SK-N-SH (cell line): ENCODE data around the gene EFTUD2.

Experiments used
- CTCF ChIP-seq: fragments of 200-600 bp; sonication (generic); IDR thresholded peaks from 2 replicates; pipeline ENCODE4 v1.6.1; 2017; ENCODE audit warnings: antibody characterized with exemption, mild to moderate bottlenecking, moderate library complexity
- EP300 ChIP-seq, 2 experiments: IDR thresholded peaks; 2 replicates each; pipeline versions ENCODE4 v1.4.0 to v1.6.1; 2012; ENCODE audit warnings: borderline replicate concordance in 1 of 2, low read depth in 1 of 2, low read length in 1 of 2
- FOXJ3 ChIP-seq: sonication (generic); formaldehyde crosslinking; IDR thresholded peaks from 2 replicates; pipeline ENCODE4 v1.5.1; 2020; ENCODE audit warnings: mild to moderate bottlenecking, missing genetic modification reagents
- GABPA ChIP-seq: IDR thresholded peaks from 2 replicates; pipeline ENCODE4 v1.4.0; 2012; ENCODE audit warnings: low read depth, mild to moderate bottlenecking
- MAX ChIP-seq: IDR thresholded peaks from 2 replicates; pipeline ENCODE4 v1.4.0; 2012; ENCODE audit warnings: low read depth
- MXI1 ChIP-seq: IDR thresholded peaks from 2 replicates; pipeline ENCODE4 v1.6.1; 2012; ENCODE audit warnings: mild to moderate bottlenecking, low read depth, low read length, improper control_type of control experiment
- NRF1 ChIP-seq: IDR thresholded peaks from 2 replicates; pipeline ENCODE4 v1.6.1; 2012; ENCODE audit warnings: low read depth, mild to moderate bottlenecking, low read length
- POLR2AphosphoS5 ChIP-seq: IDR thresholded peaks from 2 replicates; pipeline ENCODE4 v1.6.1; 2012; ENCODE audit warnings: low read depth, low read length
- RAD21 ChIP-seq: IDR thresholded peaks from 2 replicates; pipeline ENCODE4 v1.6.1; 2012; ENCODE audit warnings: mild to moderate bottlenecking, low read length
- RFX5 ChIP-seq: IDR thresholded peaks from 2 replicates; pipeline ENCODE4 v1.6.1; 2012; ENCODE audit warnings: mild to moderate bottlenecking, improper control_type of control experiment, low read length
- YY1 ChIP-seq: IDR thresholded peaks from 2 replicates; pipeline ENCODE4 v1.4.0; 2012; ENCODE audit warnings: low read depth, mild to moderate bottlenecking
- TF ChIP-seq, protein P1 (sequence below): IDR thresholded peaks from 2 replicates; pipeline ENCODE4 v1.4.0; 2012; ENCODE audit warnings: low read depth, borderline replicate concordance
- TF ChIP-seq, protein P2 (sequence below): IDR thresholded peaks from 2 replicates; pipeline ENCODE4 v1.4.0; 2012; ENCODE audit warnings: low read depth, borderline replicate concordance

- TF ChIP-seq GABPA, result no peak
- TF ChIP-seq RFX5, result no peak
- no peak for TF ChIP-seq EP300 (IDR thresholded peaks at IDR 0.05; ENCODE audit: borderline replicate concordance in 1 of 2, low read depth in 1 of 2, low read length in 1 of 2)
- TF ChIP-seq POLR2AphosphoS5, result no peak
- TF ChIP-seq, protein P1, sequence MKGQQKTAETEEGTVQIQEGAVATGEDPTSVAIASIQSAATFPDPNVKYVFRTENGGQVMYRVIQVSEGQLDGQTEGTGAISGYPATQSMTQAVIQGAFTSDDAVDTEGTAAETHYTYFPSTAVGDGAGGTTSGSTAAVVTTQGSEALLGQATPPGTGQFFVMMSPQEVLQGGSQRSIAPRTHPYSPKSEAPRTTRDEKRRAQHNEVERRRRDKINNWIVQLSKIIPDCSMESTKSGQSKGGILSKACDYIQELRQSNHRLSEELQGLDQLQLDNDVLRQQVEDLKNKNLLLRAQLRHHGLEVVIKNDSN, result no peak
- TF ChIP-seq MXI1, result no peak
- TF ChIP-seq, protein P2, sequence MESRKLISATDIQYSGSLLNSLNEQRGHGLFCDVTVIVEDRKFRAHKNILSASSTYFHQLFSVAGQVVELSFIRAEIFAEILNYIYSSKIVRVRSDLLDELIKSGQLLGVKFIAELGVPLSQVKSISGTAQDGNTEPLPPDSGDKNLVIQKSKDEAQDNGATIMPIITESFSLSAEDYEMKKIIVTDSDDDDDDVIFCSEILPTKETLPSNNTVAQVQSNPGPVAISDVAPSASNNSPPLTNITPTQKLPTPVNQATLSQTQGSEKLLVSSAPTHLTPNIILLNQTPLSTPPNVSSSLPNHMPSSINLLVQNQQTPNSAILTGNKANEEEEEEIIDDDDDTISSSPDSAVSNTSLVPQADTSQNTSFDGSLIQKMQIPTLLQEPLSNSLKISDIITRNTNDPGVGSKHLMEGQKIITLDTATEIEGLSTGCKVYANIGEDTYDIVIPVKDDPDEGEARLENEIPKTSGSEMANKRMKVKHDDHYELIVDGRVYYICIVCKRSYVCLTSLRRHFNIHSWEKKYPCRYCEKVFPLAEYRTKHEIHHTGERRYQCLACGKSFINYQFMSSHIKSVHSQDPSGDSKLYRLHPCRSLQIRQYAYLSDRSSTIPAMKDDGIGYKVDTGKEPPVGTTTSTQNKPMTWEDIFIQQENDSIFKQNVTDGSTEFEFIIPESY, result no peak
- TF ChIP-seq YY1, result no peak
- TF ChIP-seq CTCF, result no peak
- TF ChIP-seq FOXJ3 (CRISPR knock-in tag), result no peak
- TF ChIP-seq NRF1, result no peak
- no peak for TF ChIP-seq RAD21
- TF ChIP-seq MAX, result no peak
Measured at GRCh38 chr17:44804302-44805089, 94.7 kb downstream of the EFTUD2 start.
